ENCODE data around the gene CYTH4.

- TF ChIP-seq TAF1 (IDR thresholded peaks at IDR 0.05; ENCODE audit: borderline replicate concordance, low read depth, low read length) (no peak), ZNF274 (IDR thresholded peaks at IDR 0.05; ENCODE audit: insufficient read depth, insufficient read length) (no peak), STAT1 (conservative IDR thresholded peaks at IDR 0.05) (no peak), CTCF (IDR thresholded peaks at IDR 0.05 in 2 of 3, conservative IDR thresholded peaks at IDR 0.05 in 1 of 3; ENCODE audit: control insufficient read depth in 2 of 3, extremely low read depth in 1 of 3, insufficient read depth in 1 of 3, low read depth in 3 of 3, low read length in 3 of 3) (no peak), POLR2AphosphoS5 (IDR thresholded peaks at IDR 0.05; ENCODE audit: low read length) (no peak), PBX3 (IDR thresholded peaks at IDR 0.05; ENCODE audit: insufficient replicate concordance, low read depth, low read length) (no peak), RELA (IDR thresholded peaks at IDR 0.05; ENCODE audit: borderline replicate concordance, partially characterized antibody) (no peak)
Measured at GRCh38 chr22:37284805-37285355, 2.6 kb downstream of the CYTH4 start.

All from GM12878 (cell line).